GM19099 (cell line): ENCODE data around the gene ANKRD26.
A peak's percentile ranks its signal among the peaks of the same experiment; 100 is the strongest.

Experiments
- POLR2A ChIP-seq: IDR thresholded peaks from 3 replicates; pipeline ENCODE4 v1.6.1; 2011; ENCODE audit warnings: low read depth; ENCODE audit not compliant: insufficient read length; ENCODE audit errors: extremely low read depth

Gene ANKRD26

GRCh38 chr10:27099916-27100812 lies at the start of gene ANKRD26:
Gene ANKRD26 (minus strand): TSS chr10:27100494. CDS start chr10:27100326, 168 bp downstream.
- peak; percentile 81 for TF ChIP-seq POLR2A

- no peak for TF ChIP-seq POLR2A
These were observed 47.4 kb upstream of the ANKRD26 start for GRCh38 chr10:27147701-27148100.

GRCh38 chr10:27145937-27146336 lies 45.6 kb upstream of the ANKRD26 start:
- no peak for TF ChIP-seq POLR2A

- TF ChIP-seq POLR2A = no peak
These were observed 43.4 kb upstream of the ANKRD26 start for GRCh38 chr10:27143686-27144085.

- no peak for TF ChIP-seq POLR2A
These were observed 38.0 kb upstream of the ANKRD26 start for GRCh38 chr10:27138277-27138676.

- no peak for TF ChIP-seq POLR2A
These were observed 34.1 kb upstream of the ANKRD26 start for GRCh38 chr10:27134371-27134770.

- no peak for TF ChIP-seq POLR2A
These were observed 7.9 kb upstream of the ANKRD26 start for GRCh38 chr10:27108165-27108564.

GRCh38 chr10:27104919-27105318 lies 4.6 kb upstream of the ANKRD26 start:
- TF ChIP-seq POLR2A = no peak

- TF ChIP-seq POLR2A = no peak
These were observed 586 bp upstream of the ANKRD26 start for GRCh38 chr10:27100813-27101347.

GRCh38 chr10:27099448-27099847 lies 846 bp downstream of the ANKRD26 start:
- no peak for TF ChIP-seq POLR2A

- no peak for TF ChIP-seq POLR2A
These were observed 11.9 kb downstream of the ANKRD26 start for GRCh38 chr10:27088119-27089044.

GRCh38 chr10:27072436-27073114 lies 27.7 kb downstream of the ANKRD26 start:
- no peak for TF ChIP-seq POLR2A

- TF ChIP-seq POLR2A = no peak
These were observed 31.9 kb downstream of the ANKRD26 start for GRCh38 chr10:27068217-27068891.

- TF ChIP-seq POLR2A = no peak
These were observed 35.2 kb downstream of the ANKRD26 start for GRCh38 chr10:27065084-27065483.

GRCh38 chr10:27052656-27053055 lies 47.6 kb downstream of the ANKRD26 start:
- no peak for TF ChIP-seq POLR2A

GRCh38 chr10:27041196-27041595 lies 59.1 kb downstream of the ANKRD26 start:
- no peak for TF ChIP-seq POLR2A
